ENCODE results near the gene PLPPR1. TPM values are rescaled to one million over a fixed set of nuclear protein-coding genes. Genes with fewer than 3 reads are reported as not detected.

PLPPR1 gene
- total RNA-seq, 1 donor from 2014 or later, result 12.2 TPM

DNA sequence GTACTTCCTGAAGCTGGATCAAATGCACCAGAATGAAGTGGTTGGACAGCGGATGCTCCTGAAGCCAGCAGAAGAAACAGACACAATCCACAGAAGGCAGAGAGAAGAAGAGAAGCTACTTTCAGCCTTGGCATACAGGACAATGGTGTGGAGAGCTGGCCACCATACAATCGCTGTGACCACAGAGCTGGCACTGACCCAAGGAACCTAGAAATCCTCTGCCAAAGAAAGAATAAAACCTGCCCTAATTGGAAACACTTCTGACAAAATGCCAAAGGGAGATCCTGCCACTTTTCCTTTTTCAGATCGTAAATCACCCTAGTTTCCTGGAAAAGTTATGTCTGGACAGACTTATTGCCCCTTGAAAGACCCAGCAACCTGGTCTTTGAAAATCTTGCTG is 278.5 kb downstream of the PLPPR1 start:
- no peaks in the 10 kb centered on the region for H3K36me3 Mint-ChIP-seq (ENCODE audit: insufficient read depth)

DNA sequence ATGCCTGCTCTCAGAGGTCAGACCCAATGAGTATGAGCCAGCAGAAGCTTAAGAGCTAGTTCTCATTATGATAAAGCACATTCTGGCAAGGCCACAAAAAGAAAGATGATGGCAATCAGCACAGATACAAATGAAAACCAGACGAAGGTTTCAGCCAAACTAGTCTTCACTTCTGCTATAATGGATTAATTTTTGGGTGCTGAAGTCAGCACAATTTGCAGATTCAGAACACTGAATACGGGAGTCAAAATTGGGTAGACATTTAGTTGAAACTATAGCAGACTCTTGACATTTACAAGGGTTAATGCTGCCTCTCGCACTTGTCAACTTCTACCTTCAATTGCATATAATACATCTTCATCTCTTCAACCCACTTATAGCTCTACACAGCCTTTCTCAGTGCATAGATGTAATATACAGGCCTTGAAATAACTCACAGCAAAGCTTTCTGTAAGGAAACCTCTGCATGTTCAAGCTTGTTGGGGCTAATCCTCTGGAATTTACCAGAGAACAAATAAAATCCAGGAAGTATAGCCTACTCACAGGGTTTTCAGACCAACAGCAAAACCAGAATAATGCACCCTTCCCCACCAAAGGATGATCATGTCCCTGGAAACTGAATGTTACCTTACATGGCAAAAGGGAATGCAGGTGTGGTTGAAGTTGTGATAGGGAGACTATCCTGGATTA is 279.1 kb downstream of the PLPPR1 start:
- DNase-seq (ENCODE audit: low spot score, unreplicated experiment), result no peak
- H3K4me3 Mint-ChIP-seq (ENCODE audit: low read depth), result no peak overlapping the region
- TF ChIP-seq, protein P1, sequence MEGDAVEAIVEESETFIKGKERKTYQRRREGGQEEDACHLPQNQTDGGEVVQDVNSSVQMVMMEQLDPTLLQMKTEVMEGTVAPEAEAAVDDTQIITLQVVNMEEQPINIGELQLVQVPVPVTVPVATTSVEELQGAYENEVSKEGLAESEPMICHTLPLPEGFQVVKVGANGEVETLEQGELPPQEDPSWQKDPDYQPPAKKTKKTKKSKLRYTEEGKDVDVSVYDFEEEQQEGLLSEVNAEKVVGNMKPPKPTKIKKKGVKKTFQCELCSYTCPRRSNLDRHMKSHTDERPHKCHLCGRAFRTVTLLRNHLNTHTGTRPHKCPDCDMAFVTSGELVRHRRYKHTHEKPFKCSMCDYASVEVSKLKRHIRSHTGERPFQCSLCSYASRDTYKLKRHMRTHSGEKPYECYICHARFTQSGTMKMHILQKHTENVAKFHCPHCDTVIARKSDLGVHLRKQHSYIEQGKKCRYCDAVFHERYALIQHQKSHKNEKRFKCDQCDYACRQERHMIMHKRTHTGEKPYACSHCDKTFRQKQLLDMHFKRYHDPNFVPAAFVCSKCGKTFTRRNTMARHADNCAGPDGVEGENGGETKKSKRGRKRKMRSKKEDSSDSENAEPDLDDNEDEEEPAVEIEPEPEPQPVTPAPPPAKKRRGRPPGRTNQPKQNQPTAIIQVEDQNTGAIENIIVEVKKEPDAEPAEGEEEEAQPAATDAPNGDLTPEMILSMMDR (IDR thresholded peaks at IDR 0.05; ENCODE audit: unreplicated experiment), result no peak
- no peaks in the 10 kb centered on the region for H3K9me3 Mint-ChIP-seq (ENCODE audit: low read depth)
- peaks cover 2% of the 10 kb centered on the region for H3K4me1 Mint-ChIP-seq (ENCODE audit: low read depth)
- no peak overlapping the region for H3K27ac Mint-ChIP-seq
- H3K27me3 Mint-ChIP-seq, result no peaks in the 10 kb centered on the region
- H3K36me3 Mint-ChIP-seq (ENCODE audit: insufficient read depth), result no peaks in the 10 kb centered on the region

More for the DNA sequence above, 278.5 kb downstream of the PLPPR1 start:
- Mint-ChIP-seq H3K27me3 (no peaks in the 10 kb centered on the region), H3K27ac (no peak overlapping the region), H3K4me1 (ENCODE audit: low read depth) (peaks cover 2% of the 10 kb centered on the region), H3K9me3 (ENCODE audit: low read depth) (no peaks in the 10 kb centered on the region), H3K4me3 (ENCODE audit: low read depth) (no peak overlapping the region)
- TF ChIP-seq, protein P1 (IDR thresholded peaks at IDR 0.05; ENCODE audit: unreplicated experiment), result no peak
- no peak for DNase-seq (ENCODE audit: low spot score, unreplicated experiment)

DNA sequence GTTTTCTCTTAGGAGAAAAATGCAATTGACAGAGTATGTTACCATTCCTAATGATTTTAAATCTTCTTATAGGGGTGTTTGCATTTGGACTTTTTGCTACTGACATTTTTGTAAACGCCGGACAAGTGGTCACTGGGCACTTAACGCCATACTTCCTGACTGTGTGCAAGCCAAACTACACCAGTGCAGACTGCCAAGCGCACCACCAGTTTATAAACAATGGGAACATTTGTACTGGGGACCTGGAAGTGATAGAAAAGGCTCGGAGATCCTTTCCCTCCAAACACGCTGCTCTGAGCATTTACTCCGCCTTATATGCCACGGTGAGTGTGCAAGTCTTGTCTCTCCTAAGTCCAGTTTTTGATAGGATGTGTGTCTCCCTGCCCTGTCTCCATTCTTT is 280.6 kb downstream of the PLPPR1 start:
- peak overlapping the region; percentile 6 for H3K27ac Mint-ChIP-seq
- no peaks in the 10 kb centered on the region for H3K9me3 Mint-ChIP-seq (ENCODE audit: low read depth)
- no peaks in the 10 kb centered on the region for H3K27me3 Mint-ChIP-seq
- H3K4me3 Mint-ChIP-seq (ENCODE audit: low read depth), result no peak overlapping the region
- no peak for DNase-seq (ENCODE audit: low spot score, unreplicated experiment)
- peaks cover 2% of the 10 kb centered on the region for H3K4me1 Mint-ChIP-seq (ENCODE audit: low read depth)
- peaks cover 1% of the 10 kb centered on the region for H3K36me3 Mint-ChIP-seq (ENCODE audit: insufficient read depth)
- TF ChIP-seq, protein P1 (IDR thresholded peaks at IDR 0.05; ENCODE audit: unreplicated experiment), result no peak

DNA sequence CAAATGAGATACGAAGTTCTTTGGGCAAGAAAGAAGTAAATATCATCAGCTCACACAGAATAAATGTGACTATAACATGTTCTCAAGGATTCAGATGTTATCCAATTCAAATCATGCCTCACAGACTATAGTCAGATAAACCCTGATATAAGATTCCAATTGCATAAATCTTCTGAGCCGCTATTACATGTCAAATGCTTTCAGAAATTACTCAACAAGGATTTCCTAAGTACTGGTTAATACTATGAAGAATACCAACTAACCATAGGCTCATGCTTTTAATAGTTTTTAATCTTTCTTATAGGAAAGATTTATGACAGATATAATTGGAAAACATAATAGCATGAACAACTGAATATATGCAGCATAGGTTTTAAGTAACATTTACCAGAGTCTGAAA is 282.7 kb downstream of the PLPPR1 start:
- TF ChIP-seq, protein P1 (IDR thresholded peaks at IDR 0.05; ENCODE audit: unreplicated experiment), result no peak
- H3K27ac Mint-ChIP-seq, result no peak overlapping the region
- peaks cover 3% of the 10 kb centered on the region for H3K36me3 Mint-ChIP-seq (ENCODE audit: insufficient read depth)
- H3K27me3 Mint-ChIP-seq, result no peaks in the 10 kb centered on the region
- H3K4me1 Mint-ChIP-seq (ENCODE audit: low read depth), result peaks cover 9% of the 10 kb centered on the region
- no peaks in the 10 kb centered on the region for H3K9me3 Mint-ChIP-seq (ENCODE audit: low read depth)
- DNase-seq (ENCODE audit: low spot score, unreplicated experiment), result no peak
- H3K4me3 Mint-ChIP-seq (ENCODE audit: low read depth), result no peak overlapping the region

DNA sequence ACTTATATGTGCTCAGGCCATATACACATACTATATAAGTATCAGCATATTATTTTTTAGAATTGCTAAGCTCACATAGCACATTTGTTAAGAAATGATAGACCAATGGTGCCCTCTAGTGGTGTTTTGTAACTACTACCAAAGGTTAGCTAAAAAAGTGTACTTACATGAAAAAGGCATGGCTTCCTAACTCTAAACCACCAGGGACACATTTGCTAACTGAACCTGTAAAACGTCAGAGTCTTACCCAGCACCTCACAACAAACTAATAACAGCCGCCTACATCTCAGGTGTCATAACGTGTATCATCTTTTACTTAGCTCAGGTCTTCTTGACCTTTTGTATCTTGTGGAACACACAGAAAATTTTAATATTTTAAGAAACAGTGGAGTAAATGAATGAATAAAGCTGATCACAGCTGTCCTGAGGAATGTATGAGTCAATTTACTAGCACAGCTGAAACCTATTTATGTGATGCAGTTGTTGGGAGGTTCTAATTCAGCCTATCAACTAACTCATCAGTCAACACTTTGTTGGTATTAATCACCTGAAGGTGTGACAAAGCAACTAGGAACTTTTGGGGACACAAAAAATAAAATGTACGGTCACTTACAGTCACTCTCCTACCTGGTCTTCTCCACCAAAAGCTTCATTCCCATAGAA is 283.4 kb downstream of the PLPPR1 start:
- TF ChIP-seq, protein P1 (IDR thresholded peaks at IDR 0.05; ENCODE audit: unreplicated experiment), result peak; percentile 79
- Mint-ChIP-seq H3K27ac (no peak overlapping the region), H3K27me3 (no peaks in the 10 kb centered on the region), H3K4me3 (ENCODE audit: low read depth) (no peak overlapping the region), H3K36me3 (ENCODE audit: insufficient read depth) (peaks cover 3% of the 10 kb centered on the region), H3K9me3 (ENCODE audit: low read depth) (no peaks in the 10 kb centered on the region), H3K4me1 (ENCODE audit: low read depth) (peaks cover 11% of the 10 kb centered on the region)
- no peak for DNase-seq (ENCODE audit: low spot score, unreplicated experiment)
